GM12878 (cell line): Measurements from ENCODE around the gene ITIH5. TPM values are rescaled to one million over a fixed set of nuclear protein-coding genes. Genes with fewer than 3 reads are reported as not detected.

ENCODE experiments used
- ATAC-seq: fragments of 200-7000 bp; cut with Tn5 transposase; 3 replicates; pipeline ENCODE4 v1.9.1; 2020; ENCODE audit warnings: mild to moderate bottlenecking, moderate library complexity
- BruUV-seq: library from RNA; stranded (reverse); fragments of 400-500 nt; replicated peaks from 2 replicates; lab custom pipeline; 2021; lab: Mats Ljungman, UMichigan
- CTCF ChIA-PET: fragments of 300-600 bp; sonication (Branson Sonifier 250); formaldehyde crosslinking; extraction: SDS; loops from one replicate; lab custom pipeline; 2021; ENCODE audit warnings: inconsistent platforms; lab: Yijun Ruan, JAX
- POLR2A ChIA-PET: fragments of 350-600 bp; formaldehyde crosslinking; extraction: SDS; loops from one replicate; lab custom pipeline; 2021; ENCODE audit warnings: inconsistent platforms; lab: Charles Lee
- RAD21 ChIA-PET: fragments of 300-600 bp; sonication (Branson Sonifier 250); formaldehyde crosslinking; loops from one replicate; lab custom pipeline; 2023; ENCODE audit warnings: antibody characterized with exemption; ENCODE audit not compliant: unreplicated experiment; lab: Charles Lee
- SMC1A ChIA-PET: fragments of 300-600 bp; sonication (Branson Sonifier 250); formaldehyde crosslinking; loops from one replicate; lab custom pipeline; 2023; ENCODE audit not compliant: unreplicated experiment, uncharacterized antibody; lab: Charles Lee
- DNase-seq: peaks from one replicate; pipeline ENCODE4 v3.0.0-alpha.2; 2011; ENCODE audit warnings: low read depth, low spot score
- FAIRE-seq: peaks from 3 replicates; lab custom pipeline; 2011; peaks lifted over from hg19 to GRCh38; lab: Jason Lieb, UNC
- H2AFZ ChIP-seq: 2 replicates; pipeline ENCODE4 v1.6.0; 2011; ENCODE audit warnings: low read depth, low read length, control low read depth; ENCODE audit not compliant: control insufficient read depth
- H3K27ac ChIP-seq: 2 replicates; pipeline ENCODE4 v1.5.1; 2011; ENCODE audit warnings: control low read depth; ENCODE audit not compliant: control insufficient read depth, insufficient read depth
- H3K27me3 ChIP-seq, 2 experiments: replicated peaks in 1 of 2; 2 replicates each; pipeline versions ENCODE4 v1.6.0 to v1.6.1; 2011; ENCODE audit warnings: low read length in 1 of 2; ENCODE audit not compliant: control insufficient read depth in 2 of 2, insufficient read depth in 2 of 2
- H3K36me3 ChIP-seq, 2 experiments: 2 replicates each; pipeline ENCODE4 v1.5.1; 2011; ENCODE audit warnings: low read length in 1 of 2; ENCODE audit not compliant: control insufficient read depth in 2 of 2, insufficient read depth in 2 of 2
- H3K4me1 ChIP-seq: 2 replicates; pipeline ENCODE4 v1.6.1; 2011; ENCODE audit warnings: mild to moderate bottlenecking, low read length, moderate library complexity, mixed read lengths; ENCODE audit not compliant: control insufficient read depth, insufficient read depth
- H3K4me2 ChIP-seq: 2 replicates; pipeline ENCODE4 v1.6.0; 2011; ENCODE audit warnings: control low read depth; ENCODE audit not compliant: control insufficient read depth, insufficient read depth
- H3K4me3 ChIP-seq: fragments of 200-600 bp; sonication (generic); 2 replicates; pipeline ENCODE4 v1.5.1; 2016
- H3K79me2 ChIP-seq: 2 replicates; pipeline ENCODE4 v1.6.0; 2011; ENCODE audit warnings: low read length; ENCODE audit not compliant: control insufficient read depth, insufficient read depth
- H3K9ac ChIP-seq: 2 replicates; pipeline ENCODE4 v1.8.0; 2011; ENCODE audit warnings: low read length, control low read depth, mixed read lengths; ENCODE audit not compliant: control insufficient read depth, insufficient read depth
- H3K9me3 ChIP-seq: replicated peaks from 3 replicates; pipeline ENCODE4 v1.5.1; 2011; ENCODE audit warnings: mild to moderate bottlenecking, low read length; ENCODE audit not compliant: control insufficient read depth, insufficient read depth
- H4K20me1 ChIP-seq: 2 replicates; pipeline ENCODE4 v1.6.0; 2011; ENCODE audit not compliant: control insufficient read depth, insufficient read depth
- BACH1 ChIP-seq: fragments of 450-650 bp; IDR thresholded peaks from 2 replicates; pipeline ENCODE4 v1.6.1; 2017; ENCODE audit warnings: mild to moderate bottlenecking, borderline replicate concordance
- BCL11A ChIP-seq: IDR thresholded peaks from 2 replicates; pipeline ENCODE4 v1.6.1; 2011; ENCODE audit warnings: low read depth, low read length
- BHLHE40 ChIP-seq, 2 experiments: fragments of 450-650 bp in 1 of 2; IDR thresholded peaks; 2 replicates each; pipeline ENCODE4 v1.6.1; 2011 to 2017; ENCODE audit warnings: low read depth in 2 of 2, borderline replicate concordance in 1 of 2, improper control_type of control experiment in 1 of 2, low read length in 1 of 2, mild to moderate bottlenecking in 1 of 2
- CHD2 ChIP-seq: IDR thresholded peaks from 2 replicates; pipeline ENCODE4 v1.6.1; 2011; ENCODE audit warnings: low read depth, low read length, improper control_type of control experiment, borderline replicate concordance
- KAT2A ChIP-seq: conservative IDR thresholded peaks from 2 replicates; pipeline ENCODE4 v1.6.1; 2011; ENCODE audit warnings: low read depth, low read length; ENCODE audit not compliant: control insufficient read depth
- POLR2AphosphoS5 ChIP-seq: IDR thresholded peaks from 2 replicates; pipeline ENCODE4 v1.6.1; 2011; ENCODE audit warnings: mild to moderate bottlenecking, low read length, inconsistent platforms
- SIX5 ChIP-seq: IDR thresholded peaks from 2 replicates; pipeline ENCODE4 v1.6.1; 2011; ENCODE audit warnings: mild to moderate bottlenecking, low read depth, low read length, moderate library complexity; ENCODE audit not compliant: severe bottlenecking
- SMAD5 ChIP-seq: IDR thresholded peaks from 2 replicates; pipeline ENCODE4 v1.6.1; 2016; ENCODE audit warnings: antibody characterized with exemption, low read depth
- STAT1 ChIP-seq: fragments of 450-650 bp; conservative IDR thresholded peaks from 2 replicates; pipeline ENCODE4 v1.6.1; 2014; ENCODE audit warnings: antibody characterized with exemption, mild to moderate bottlenecking
- WRNIP1 ChIP-seq: IDR thresholded peaks from 2 replicates; pipeline ENCODE4 v1.6.1; 2011; ENCODE audit warnings: low read depth, low read length, improper control_type of control experiment, borderline replicate concordance
- YBX1 ChIP-seq: fragments of 450-650 bp; IDR thresholded peaks from 2 replicates; pipeline ENCODE4 v1.6.1; 2016; ENCODE audit warnings: antibody characterized with exemption
- WGBS: methylation state at CpG from one replicate; pipeline ENCODE4 v1.1.6; 2016; ENCODE audit warnings: low lambda C conversion rate; ENCODE audit not compliant: insufficient replicate concordance, insufficient coverage; ENCODE audit errors: missing lambda C conversion rate; 5-methylcytosine and 5-hydroxymethylcytosine counted together
- in situ Hi-C: fragments of 300-500 bp; cut with MboI; formaldehyde crosslinking; loops from 9 replicates; pipeline ENCODE4 v1.14.3; 2018; ENCODE audit warnings: mixed read lengths
- intact Hi-C: fragments of 100-400 bp; cut with micrococcal nuclease; formaldehyde crosslinking; loops from one replicate; pipeline ENCODE4 v1.14.2; 2022; ENCODE audit not compliant: unreplicated experiment
- polyA plus RNA-seq, 11 experiments: library from polyadenylated mRNA; depleted of rRNA in 4 of 11; unstranded in 6 of 11; stranded (reverse) in 5 of 11; fragments of >200 nt; fragmentation: Nextera tagmentation in 4 of 11; fragmentation: Illumina TruSeq in 1 of 11; extraction: Ambion mirVana in 4 of 11; extraction: Trizol in 1 of 11; gene quantifications; 1 replicate in 1 of 11; 2 replicates in 10 of 11; pipeline versions ENCODE4 v1.2.1 to v1.2.3, GENCODE V29; 2011 to 2016; ENCODE audit warnings: inconsistent platforms in 2 of 11, missing spikeins in 2 of 11, low read depth in 1 of 11
- total RNA-seq, 4 experiments: library from RNA; depleted of rRNA in 3 of 4; stranded (reverse); fragments of >200 nt in 3 of 4; fragmentation: Illumina TruSeq in 1 of 4; extraction: Trizol in 1 of 4; gene quantifications; 2 replicates each; pipeline versions ENCODE4 v1.2.1 to v1.2.3, GENCODE V29; 2013 to 2021
- TF ChIP-seq, protein P1 (sequence below): fragments of 450-650 bp; formaldehyde crosslinking; IDR thresholded peaks from 2 replicates; pipeline ENCODE4 v1.4.0; 2022; ENCODE audit warnings: mild to moderate bottlenecking, moderate library complexity
- TF ChIP-seq, protein P2 (sequence below): IDR thresholded peaks from 2 replicates; pipeline ENCODE4 v1.6.1; 2011; ENCODE audit warnings: mild to moderate bottlenecking, low read depth, low read length, moderate library complexity; ENCODE audit not compliant: insufficient replicate concordance
- TF ChIP-seq, protein P3 (sequence below): fragments of 450-650 bp; IDR thresholded peaks from 2 replicates; pipeline ENCODE4 v1.6.1; 2014; ENCODE audit warnings: mild to moderate bottlenecking

The ITIH5 gene
- total and polyA plus RNA-seq, 10 of the 15 experiments (the other 5 are each of a cell fraction or from before 2014, with no cell fraction given) = 0.14 to 0.43 (median 0.21) TPM; not detected in 7

DNA sequence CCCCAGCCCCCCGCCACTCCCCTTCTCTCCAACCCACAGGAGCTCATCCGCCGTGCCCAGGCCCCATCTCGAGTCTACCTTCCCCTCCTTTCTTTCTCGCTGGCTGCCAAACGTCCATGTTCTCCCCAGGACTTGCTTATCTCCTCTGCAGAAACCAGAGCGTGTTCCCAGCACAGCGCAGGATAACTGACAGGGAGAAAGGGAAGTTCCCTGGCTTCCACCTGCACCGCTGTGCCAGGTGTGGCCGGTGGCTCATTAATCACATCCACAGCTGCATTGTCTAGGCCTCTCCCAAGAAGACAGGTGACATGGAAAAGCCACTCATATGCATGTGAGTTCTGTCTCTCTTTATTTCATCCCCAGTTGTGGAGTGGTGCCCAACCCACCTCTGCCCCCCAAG, 113.2 kb downstream of the ITIH5 start:
- TF ChIP-seq CHD2 (no peak), SMAD5 (no peak), BACH1 (no peak), POLR2AphosphoS5 (no peak), YBX1 (no peak), KAT2A (no peak), BHLHE40 (IDR thresholded peaks at IDR 0.05; ENCODE audit: borderline replicate concordance in 1 of 2, low read depth in 2 of 2, low read length in 1 of 2) (no peak), STAT1 (no peak), BCL11A (no peak), SIX5 (no peak), WRNIP1 (no peak)
- TF ChIP-seq, protein P1, sequence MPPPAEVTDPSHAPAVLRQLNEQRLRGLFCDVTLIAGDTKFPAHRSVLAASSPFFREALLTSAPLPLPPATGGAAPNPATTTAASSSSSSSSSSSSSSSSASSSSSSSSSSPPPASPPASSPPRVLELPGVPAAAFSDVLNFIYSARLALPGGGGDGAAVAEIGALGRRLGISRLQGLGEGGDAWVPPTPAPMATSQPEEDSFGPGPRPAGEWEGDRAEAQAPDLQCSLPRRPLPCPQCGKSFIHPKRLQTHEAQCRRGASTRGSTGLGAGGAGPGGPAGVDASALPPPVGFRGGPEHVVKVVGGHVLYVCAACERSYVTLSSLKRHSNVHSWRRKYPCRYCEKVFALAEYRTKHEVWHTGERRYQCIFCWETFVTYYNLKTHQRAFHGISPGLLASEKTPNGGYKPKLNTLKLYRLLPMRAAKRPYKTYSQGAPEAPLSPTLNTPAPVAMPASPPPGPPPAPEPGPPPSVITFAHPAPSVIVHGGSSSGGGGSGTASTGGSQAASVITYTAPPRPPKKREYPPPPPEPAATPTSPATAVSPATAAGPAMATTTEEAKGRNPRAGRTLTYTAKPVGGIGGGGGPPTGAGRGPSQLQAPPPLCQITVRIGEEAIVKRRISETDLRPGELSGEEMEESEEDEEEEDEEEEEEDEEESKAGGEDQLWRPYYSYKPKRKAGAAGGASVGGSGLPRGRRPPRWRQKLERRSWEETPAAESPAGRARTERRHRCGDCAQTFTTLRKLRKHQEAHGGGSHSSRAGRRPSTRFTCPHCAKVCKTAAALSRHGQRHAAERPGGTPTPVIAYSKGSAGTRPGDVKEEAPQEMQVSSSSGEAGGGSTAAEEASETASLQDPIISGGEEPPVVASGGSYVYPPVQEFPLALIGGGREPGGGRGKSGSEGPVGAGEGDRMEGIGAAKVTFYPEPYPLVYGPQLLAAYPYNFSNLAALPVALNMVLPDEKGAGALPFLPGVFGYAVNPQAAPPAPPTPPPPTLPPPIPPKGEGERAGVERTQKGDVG = no peak
- TF ChIP-seq, protein P2, sequence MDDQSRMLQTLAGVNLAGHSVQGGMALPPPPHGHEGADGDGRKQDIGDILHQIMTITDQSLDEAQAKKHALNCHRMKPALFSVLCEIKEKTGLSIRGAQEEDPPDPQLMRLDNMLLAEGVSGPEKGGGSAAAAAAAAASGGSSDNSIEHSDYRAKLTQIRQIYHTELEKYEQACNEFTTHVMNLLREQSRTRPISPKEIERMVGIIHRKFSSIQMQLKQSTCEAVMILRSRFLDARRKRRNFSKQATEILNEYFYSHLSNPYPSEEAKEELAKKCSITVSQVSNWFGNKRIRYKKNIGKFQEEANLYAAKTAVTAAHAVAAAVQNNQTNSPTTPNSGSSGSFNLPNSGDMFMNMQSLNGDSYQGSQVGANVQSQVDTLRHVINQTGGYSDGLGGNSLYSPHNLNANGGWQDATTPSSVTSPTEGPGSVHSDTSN = no peak
- TF ChIP-seq, protein P3, sequence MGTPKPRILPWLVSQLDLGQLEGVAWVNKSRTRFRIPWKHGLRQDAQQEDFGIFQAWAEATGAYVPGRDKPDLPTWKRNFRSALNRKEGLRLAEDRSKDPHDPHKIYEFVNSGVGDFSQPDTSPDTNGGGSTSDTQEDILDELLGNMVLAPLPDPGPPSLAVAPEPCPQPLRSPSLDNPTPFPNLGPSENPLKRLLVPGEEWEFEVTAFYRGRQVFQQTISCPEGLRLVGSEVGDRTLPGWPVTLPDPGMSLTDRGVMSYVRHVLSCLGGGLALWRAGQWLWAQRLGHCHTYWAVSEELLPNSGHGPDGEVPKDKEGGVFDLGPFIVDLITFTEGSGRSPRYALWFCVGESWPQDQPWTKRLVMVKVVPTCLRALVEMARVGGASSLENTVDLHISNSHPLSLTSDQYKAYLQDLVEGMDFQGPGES = no peak
- Histone ChIP-seq H3K9me3 (no peaks in the 10 kb centered on the region), H3K4me2 (no peak overlapping the region), H4K20me1 (no peaks in the 10 kb centered on the region), H3K79me2 (no peaks in the 10 kb centered on the region), H3K27me3 (no peaks in the 10 kb centered on the region), H3K9ac (no peak overlapping the region), H2AFZ (no peak overlapping the region), H3K4me1 (no peaks in the 10 kb centered on the region), H3K4me3 (no peak overlapping the region), H3K36me3 (no peaks in the 10 kb centered on the region), H3K27ac (no peak overlapping the region)
- intact Hi-C loops = no loop called here
- SMC1A ChIA-PET = no interaction called here
- RAD21 ChIA-PET = no interaction called here
- FAIRE-seq = no peak
- in situ Hi-C loops = no loop called here
- no peak for ATAC-seq
- BruUV-seq = no TSS peak
- 45% methylated on average over 10 of the region's 10 CpGs for WGBS
- CTCF ChIA-PET = no interaction called here
- POLR2A ChIA-PET = no interaction called here
- no peak for DNase-seq
